GM19351 (cell line): Measurements from ENCODE around the gene ODAD4.
"Not testable (repeated sequence)": the region's sequence is repeated elsewhere in the genome, so short reads cannot be mapped to it uniquely, and the experiment has no call there.

Experiments
- ATAC-seq: cut with Tn5 transposase; IDR thresholded peaks from one replicate; pipeline ENCODE4 v1.9.1; 2021; ENCODE audit warnings: mild to moderate bottlenecking, moderate library complexity; ENCODE audit not compliant: unreplicated experiment

Gene ODAD4

GRCh38 chr17:42000413-42001133, 70.2 kb downstream of the ODAD4 start:
- ATAC-seq: no peak

DNA sequence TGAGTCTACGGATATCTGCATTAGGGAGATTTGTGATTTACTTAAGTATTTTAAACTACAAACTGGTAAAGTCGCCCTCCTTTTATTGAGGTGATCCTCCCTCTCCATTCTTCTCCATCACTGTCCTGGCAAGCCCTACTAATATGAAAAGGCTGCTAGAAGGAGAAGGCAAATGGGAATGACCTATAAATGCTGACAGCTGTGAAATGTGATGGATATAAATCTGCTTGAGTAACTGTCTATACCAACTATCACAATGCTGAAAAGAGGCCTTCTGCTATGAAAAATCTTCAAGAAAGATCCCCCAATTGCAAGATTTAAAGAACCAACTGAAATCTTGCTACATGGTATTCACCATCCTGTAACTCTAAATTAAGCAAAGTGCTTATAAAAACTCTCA, 71.3 kb downstream of the ODAD4 start:
- no peak for ATAC-seq

DNA sequence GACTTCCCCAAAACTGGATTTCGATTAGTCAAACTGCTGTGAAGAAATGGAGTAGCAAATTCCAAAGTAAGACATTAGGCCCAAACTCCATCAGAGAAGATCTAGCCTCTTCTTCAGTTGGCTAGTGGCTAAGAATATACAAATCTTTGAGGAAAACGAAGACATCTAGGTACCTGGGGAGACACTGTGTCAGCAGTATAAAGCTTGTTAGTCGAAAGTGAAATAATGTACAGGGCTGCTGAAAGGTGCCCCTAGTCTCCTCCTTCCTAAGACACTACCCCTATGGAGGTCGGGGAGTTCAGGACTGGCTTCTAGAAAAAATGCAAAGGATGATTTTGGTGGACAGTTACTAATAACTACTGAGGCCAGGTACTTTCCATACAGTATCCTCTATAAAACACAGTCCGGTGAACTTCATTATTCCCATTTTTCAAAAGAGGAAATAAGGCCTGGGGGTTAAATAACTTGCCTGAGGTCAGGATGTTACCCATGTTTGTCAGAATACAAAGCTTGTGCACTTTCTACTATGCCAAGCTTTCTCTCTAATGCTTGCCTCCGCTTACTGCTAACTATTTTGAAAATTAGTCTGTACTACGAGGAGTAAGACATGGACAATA, 71.9 kb downstream of the ODAD4 start:
- no peak for ATAC-seq

- ATAC-seq: no peak
Measured at GRCh38 chr17:42002792-42003301, 72.4 kb downstream of the ODAD4 start.

GRCh38 chr17:42005166-42005565, 74.7 kb downstream of the ODAD4 start:
- ATAC-seq: no peak

DNA sequence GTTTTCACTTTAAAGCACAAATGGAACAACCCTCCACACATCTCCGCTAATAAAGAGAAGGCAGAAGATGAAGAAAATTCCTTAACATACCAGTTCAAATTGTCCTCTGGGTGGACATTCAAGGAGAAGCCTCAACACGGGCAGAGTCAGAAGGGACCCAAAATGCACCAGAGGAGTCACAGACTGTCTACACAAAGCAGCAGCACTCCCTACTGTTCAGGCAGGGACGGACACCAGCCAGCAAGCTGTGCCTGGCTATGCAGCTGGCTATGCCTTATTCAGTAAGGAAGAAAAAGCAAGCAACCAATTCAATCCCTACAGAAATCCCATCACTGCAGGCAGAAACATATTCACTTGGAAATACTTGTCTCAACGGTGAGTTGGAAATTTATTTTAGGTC, 78.8 kb downstream of the ODAD4 start:
- no peak for ATAC-seq

DNA sequence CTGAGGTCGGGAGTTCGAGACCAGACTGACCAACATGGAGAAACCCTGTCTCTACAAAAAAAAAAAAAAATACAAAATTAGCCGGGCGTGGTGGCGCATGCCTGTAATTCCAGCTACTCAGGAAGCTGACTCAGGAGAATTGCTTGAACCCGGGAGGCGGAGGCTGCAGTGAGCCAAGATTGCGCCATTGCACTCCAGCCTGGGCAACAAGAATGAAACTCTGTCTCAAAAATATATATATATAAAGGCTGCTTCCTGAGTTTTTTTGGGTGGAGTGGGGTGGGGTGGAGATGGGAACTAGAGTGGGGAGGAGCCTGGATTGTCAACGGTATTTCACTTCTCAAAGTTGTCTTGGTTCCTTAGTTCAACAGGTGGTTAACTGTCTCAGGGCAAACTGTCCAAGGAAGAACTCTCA, 79.9 kb downstream of the ODAD4 start:
- ATAC-seq: not testable (repeated sequence)

GRCh38 chr17:42010898-42011516, 80.6 kb downstream of the ODAD4 start:
- ATAC-seq: no peak

- ATAC-seq: not testable (repeated sequence)
Measured at GRCh38 chr17:42012363-42012762, 81.9 kb downstream of the ODAD4 start.

GRCh38 chr17:42013740-42014139, 83.3 kb downstream of the ODAD4 start:
- ATAC-seq: not testable (repeated sequence)
